ENCODE data around the gene FNBP1.

- TF ChIP-seq CTCF (IDR thresholded peaks at IDR 0.05) = no peak
- TF ChIP-seq EZH2 (IDR thresholded peaks at IDR 0.05) = no peak
Observed at GRCh38 chr9:129990269-129991010, 52.5 kb downstream of the FNBP1 start.
